ENCODE results near the gene ERBB3.

DNA sequence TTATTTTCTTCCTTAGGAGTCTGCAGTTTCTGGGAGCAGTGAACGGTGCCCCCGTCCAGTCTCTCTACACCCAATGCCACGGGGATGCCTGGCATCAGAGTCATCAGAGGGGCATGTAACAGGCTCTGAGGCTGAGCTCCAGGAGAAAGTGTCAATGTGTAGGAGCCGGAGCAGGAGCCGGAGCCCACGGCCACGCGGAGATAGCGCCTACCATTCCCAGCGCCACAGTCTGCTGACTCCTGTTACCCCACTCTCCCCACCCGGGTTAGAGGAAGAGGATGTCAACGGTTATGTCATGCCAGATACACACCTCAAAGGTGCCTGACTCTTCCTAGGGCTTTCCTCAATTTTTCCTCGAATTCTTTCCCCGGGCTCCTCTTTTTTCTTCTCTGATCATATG lies 21.1 kb downstream of the ERBB3 start:
- TF ChIP-seq GATA2 (IDR thresholded peaks at IDR 0.05; ENCODE audit: low read depth, low read length) (no peak), GATA3 (IDR thresholded peaks at IDR 0.05; ENCODE audit: low read depth, low read length) (no peak)
